Osteoblast (primary cell): Measurements from ENCODE around the gene MUS81. TPM values are rescaled to one million over a fixed set of nuclear protein-coding genes. Genes with fewer than 3 reads are reported as not detected.

ENCODE experiments used
- DNase-seq: peaks from one replicate; pipeline ENCODE4 v3.0.0; 2011; ENCODE audit warnings: low spot score, mixed read lengths; ENCODE audit not compliant: insufficient read length; ENCODE audit errors: missing footprints
- H2AFZ ChIP-seq: 2 replicates; pipeline ENCODE4 v1.6.0; 2011; ENCODE audit warnings: mild to moderate bottlenecking, low read length
- H3K27ac ChIP-seq: 2 replicates; pipeline ENCODE4 v1.5.1; 2011; ENCODE audit warnings: mild to moderate bottlenecking, low read depth, low read length, moderate library complexity
- H3K27me3 ChIP-seq: 2 replicates; pipeline ENCODE4 v1.6.0; 2012; ENCODE audit warnings: mild to moderate bottlenecking, control low read depth, inconsistent platforms, low read length, moderate library complexity; ENCODE audit not compliant: insufficient read depth
- H3K36me3 ChIP-seq: 2 replicates; pipeline ENCODE4 v1.5.1; 2011; ENCODE audit warnings: mild to moderate bottlenecking, low read length, control low read depth, moderate library complexity; ENCODE audit not compliant: insufficient read depth
- H3K4me1 ChIP-seq: 2 replicates; pipeline ENCODE4 v1.5.1; 2011; ENCODE audit warnings: mild to moderate bottlenecking, low read length, control low read depth, moderate library complexity; ENCODE audit not compliant: insufficient read depth
- H3K4me2 ChIP-seq: 2 replicates; pipeline ENCODE4 v1.6.0; 2011; ENCODE audit warnings: mild to moderate bottlenecking, low read length; ENCODE audit not compliant: insufficient read depth
- H3K4me3 ChIP-seq: fragments of 200-600 bp; sonication (generic); 3 replicates; pipeline ENCODE4 v1.5.1; 2012; ENCODE audit warnings: mild to moderate bottlenecking, low read length, inconsistent platforms; ENCODE audit not compliant: insufficient read depth
- H3K79me2 ChIP-seq: 2 replicates; pipeline ENCODE4 v1.6.0; 2012; ENCODE audit warnings: mild to moderate bottlenecking, low read length, control low read depth, inconsistent platforms; ENCODE audit not compliant: insufficient read depth
- H3K9me3 ChIP-seq: 2 replicates; pipeline ENCODE4 v1.5.1; 2011; ENCODE audit warnings: low read depth, low read length, control low read depth
- H4K20me1 ChIP-seq: 2 replicates; pipeline ENCODE4 v1.6.0; 2012; ENCODE audit warnings: mild to moderate bottlenecking, low read length, control low read depth; ENCODE audit not compliant: insufficient read depth
- total RNA-seq: library from RNA; depleted of rRNA; stranded (reverse); fragments of >200 nt; gene quantifications from 2 replicates; pipeline ENCODE4 v1.2.3, GENCODE V29; 2012
- TF ChIP-seq, protein P1 (sequence below): IDR thresholded peaks from 2 replicates; pipeline ENCODE4 v1.5.1; 2011; ENCODE audit warnings: mild to moderate bottlenecking, low read depth, low read length, moderate library complexity; ENCODE audit errors: extremely low read depth

The MUS81 gene
- total RNA-seq, 1 donor, result 53.6 TPM

- Histone ChIP-seq H3K9me3 (no peaks in the 10 kb centered on the region), H2AFZ (no peak overlapping the region), H3K4me3 (no peak overlapping the region), H3K27me3 (no peaks in the 10 kb centered on the region), H3K4me2 (no peak overlapping the region), H3K36me3 (peaks cover 66% of the 10 kb centered on the region), H3K4me1 (peaks cover 23% of the 10 kb centered on the region), H3K27ac (no peak overlapping the region), H3K79me2 (peaks cover 44% of the 10 kb centered on the region), H4K20me1 (peaks cover 24% of the 10 kb centered on the region)
- peak; percentile 59 for DNase-seq
- TF ChIP-seq, protein P1, sequence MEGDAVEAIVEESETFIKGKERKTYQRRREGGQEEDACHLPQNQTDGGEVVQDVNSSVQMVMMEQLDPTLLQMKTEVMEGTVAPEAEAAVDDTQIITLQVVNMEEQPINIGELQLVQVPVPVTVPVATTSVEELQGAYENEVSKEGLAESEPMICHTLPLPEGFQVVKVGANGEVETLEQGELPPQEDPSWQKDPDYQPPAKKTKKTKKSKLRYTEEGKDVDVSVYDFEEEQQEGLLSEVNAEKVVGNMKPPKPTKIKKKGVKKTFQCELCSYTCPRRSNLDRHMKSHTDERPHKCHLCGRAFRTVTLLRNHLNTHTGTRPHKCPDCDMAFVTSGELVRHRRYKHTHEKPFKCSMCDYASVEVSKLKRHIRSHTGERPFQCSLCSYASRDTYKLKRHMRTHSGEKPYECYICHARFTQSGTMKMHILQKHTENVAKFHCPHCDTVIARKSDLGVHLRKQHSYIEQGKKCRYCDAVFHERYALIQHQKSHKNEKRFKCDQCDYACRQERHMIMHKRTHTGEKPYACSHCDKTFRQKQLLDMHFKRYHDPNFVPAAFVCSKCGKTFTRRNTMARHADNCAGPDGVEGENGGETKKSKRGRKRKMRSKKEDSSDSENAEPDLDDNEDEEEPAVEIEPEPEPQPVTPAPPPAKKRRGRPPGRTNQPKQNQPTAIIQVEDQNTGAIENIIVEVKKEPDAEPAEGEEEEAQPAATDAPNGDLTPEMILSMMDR, result no peak
These were observed 3.9 kb downstream of the MUS81 start for GRCh38 chr11:65863889-65864705.

- H3K4me2 ChIP-seq, result no peak overlapping the region
- no peaks in the 10 kb centered on the region for H3K9me3 ChIP-seq
- H3K36me3 ChIP-seq, result peaks cover 74% of the 10 kb centered on the region
These were observed 4.7 kb downstream of the MUS81 start for GRCh38 chr11:65864706-65865471.

GRCh38 chr11:65865550-65866172 lies 5.4 kb downstream of the MUS81 start:
- H3K4me3 ChIP-seq, result no peak overlapping the region
- peaks cover 30% of the 10 kb centered on the region for H4K20me1 ChIP-seq
- TF ChIP-seq, protein P1, result no peak
- no peaks in the 10 kb centered on the region for H3K27me3 ChIP-seq
- H2AFZ ChIP-seq, result no peak overlapping the region
- peak; percentile 48 for DNase-seq
- no peak overlapping the region for H3K4me2 ChIP-seq
- peaks cover 16% of the 10 kb centered on the region for H3K4me1 ChIP-seq
- H3K79me2 ChIP-seq, result peaks cover 59% of the 10 kb centered on the region
- H3K27ac ChIP-seq, result no peak overlapping the region
- no peaks in the 10 kb centered on the region for H3K9me3 ChIP-seq
- peaks cover 82% of the 10 kb centered on the region for H3K36me3 ChIP-seq

More at GRCh38 chr11:65864706-65865471, 4.7 kb downstream of the MUS81 start:
- TF ChIP-seq, protein P1, result no peak
- peaks cover 52% of the 10 kb centered on the region for H3K79me2 ChIP-seq
- H3K27ac ChIP-seq, result no peak overlapping the region
- H3K4me3 ChIP-seq, result no peak overlapping the region
- peaks cover 15% of the 10 kb centered on the region for H3K4me1 ChIP-seq
- H2AFZ ChIP-seq, result no peak overlapping the region
- DNase-seq, result peak; percentile 75
- peaks cover 24% of the 10 kb centered on the region for H4K20me1 ChIP-seq
- no peaks in the 10 kb centered on the region for H3K27me3 ChIP-seq
